HG03103 (cell line): ENCODE measurements around the gene RUBCN.
"Not testable (repeated sequence)": the region's sequence is repeated elsewhere in the genome, so short reads cannot be mapped to it uniquely, and the experiment has no call there.

Source experiments
- ATAC-seq: cut with Tn5 transposase; IDR thresholded peaks from one replicate; pipeline ENCODE4 v1.9.1; 2021; ENCODE audit warnings: low read depth; ENCODE audit not compliant: unreplicated experiment

The RUBCN gene

DNA sequence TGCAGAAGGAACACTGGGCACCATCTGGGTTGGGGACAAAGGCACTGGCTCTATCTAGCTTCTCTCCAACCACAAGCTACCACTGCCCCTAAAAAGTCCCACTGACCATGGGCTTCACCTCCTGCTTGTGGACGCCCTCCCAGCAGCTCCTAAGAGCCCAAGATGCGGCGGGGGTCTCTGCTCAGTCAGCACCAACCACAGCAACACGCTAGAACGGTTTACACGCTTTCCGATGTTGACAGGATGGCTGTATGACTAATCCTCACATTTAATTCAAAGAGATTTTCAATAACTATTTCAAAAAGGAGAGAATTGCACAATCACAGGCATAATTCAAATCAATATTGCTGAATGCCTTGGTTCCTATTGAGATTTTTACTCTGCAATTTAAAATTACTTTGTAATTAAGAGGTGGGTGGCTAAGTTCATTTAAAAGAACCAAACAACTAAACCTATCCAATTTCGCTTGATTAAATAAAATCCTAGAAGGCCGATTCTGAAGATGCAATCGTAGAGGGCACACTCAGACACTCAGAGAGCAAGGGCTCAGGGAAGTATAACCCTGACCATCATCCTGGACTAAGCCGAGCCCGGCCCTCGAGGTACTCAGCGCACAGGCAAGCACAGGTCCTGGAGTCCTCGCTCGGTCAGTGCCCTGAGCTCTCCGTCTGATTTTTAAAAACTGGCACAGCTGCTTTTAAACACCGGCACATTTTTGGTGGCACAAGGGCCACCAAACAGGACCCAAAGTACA, 110.1 kb downstream of the RUBCN start:
- ATAC-seq, result not testable (repeated sequence)

DNA sequence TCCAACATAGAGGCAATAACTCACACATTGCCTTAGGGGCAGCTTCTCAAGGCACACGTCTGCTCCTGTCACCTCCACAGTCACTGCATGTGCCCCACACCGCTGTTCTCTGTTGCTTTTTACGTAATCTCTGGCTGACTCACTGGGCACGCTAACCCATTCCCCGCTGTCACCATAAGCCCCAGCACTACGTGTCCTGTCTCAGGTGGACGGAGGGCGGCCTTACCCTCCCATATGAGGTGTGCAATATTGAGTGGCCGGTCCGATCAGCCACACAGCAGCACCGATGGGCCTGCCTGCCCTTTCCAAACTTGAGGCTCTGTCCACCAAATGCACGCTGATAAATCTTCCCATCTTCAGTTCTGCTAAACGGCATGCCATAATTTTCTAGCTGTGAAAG, 115.2 kb downstream of the RUBCN start:
- ATAC-seq, result not testable (repeated sequence)
